ENCODE data around the gene GALNTL6.

The GALNTL6 gene

GRCh38 chr4:172851534-172851933, 1038.3 kb downstream of the GALNTL6 start:
- H3K27ac ChIP-seq (replicated peaks) = no peak overlapping the region
- DNase-seq (ENCODE audit: low read depth in 1 of 2, low spot score in 1 of 2) = no peak

GRCh38 chr4:172857026-172857425, 1043.8 kb downstream of the GALNTL6 start:
- TF ChIP-seq SPI1 (IDR thresholded peaks at IDR 0.05; ENCODE audit: borderline replicate concordance, low read depth) (no peak), GABPA (IDR thresholded peaks at IDR 0.05; ENCODE audit: low read depth) (no peak), REST (IDR thresholded peaks at IDR 0.05; ENCODE audit: insufficient replicate concordance, low read depth) (no peak), CTCF (IDR thresholded peaks at IDR 0.05; ENCODE audit: insufficient read depth, low read length) (no peak), POLR2AphosphoS5 (IDR thresholded peaks at IDR 0.05; ENCODE audit: low read depth) (no peak)
- no peak overlapping the region for H3K4me3 ChIP-seq (replicated peaks; ENCODE audit: insufficient read depth, low read length)
- DNase-seq (ENCODE audit: low read depth in 1 of 2, low spot score in 1 of 2) = no peak
- no peak overlapping the region for H3K27ac ChIP-seq (replicated peaks)
- H3K27me3 ChIP-seq (ENCODE audit: insufficient read depth, poor library complexity, severe bottlenecking) = no peaks in the 10 kb centered on the region

More at GRCh38 chr4:172851534-172851933, 1038.3 kb downstream of the GALNTL6 start:
- TF ChIP-seq POLR2AphosphoS5 (IDR thresholded peaks at IDR 0.05; ENCODE audit: low read depth) (no peak), GABPA (IDR thresholded peaks at IDR 0.05; ENCODE audit: low read depth) (no peak), SPI1 (IDR thresholded peaks at IDR 0.05; ENCODE audit: borderline replicate concordance, low read depth) (no peak), REST (IDR thresholded peaks at IDR 0.05; ENCODE audit: insufficient replicate concordance, low read depth) (no peak), CTCF (IDR thresholded peaks at IDR 0.05; ENCODE audit: insufficient read depth, low read length) (no peak)
- H3K4me3 ChIP-seq (replicated peaks; ENCODE audit: insufficient read depth, low read length) = no peak overlapping the region
- no peaks in the 10 kb centered on the region for H3K27me3 ChIP-seq (ENCODE audit: insufficient read depth, poor library complexity, severe bottlenecking)

GRCh38 chr4:172858731-172859230, 1045.6 kb downstream of the GALNTL6 start:
- DNase-seq (ENCODE audit: low read depth in 1 of 2, low spot score in 1 of 2) = no peak

More at GRCh38 chr4:172858731-172859230, 1045.6 kb downstream of the GALNTL6 start:
- no peak overlapping the region for H3K27ac ChIP-seq (replicated peaks)
- TF ChIP-seq GABPA (IDR thresholded peaks at IDR 0.05; ENCODE audit: low read depth) = no peak
- TF ChIP-seq POLR2AphosphoS5 (IDR thresholded peaks at IDR 0.05; ENCODE audit: low read depth) = no peak
- TF ChIP-seq CTCF (IDR thresholded peaks at IDR 0.05; ENCODE audit: insufficient read depth, low read length) = no peak
- TF ChIP-seq REST (IDR thresholded peaks at IDR 0.05; ENCODE audit: insufficient replicate concordance, low read depth) = no peak
- TF ChIP-seq SPI1 (IDR thresholded peaks at IDR 0.05; ENCODE audit: borderline replicate concordance, low read depth) = no peak
- no peaks in the 10 kb centered on the region for H3K27me3 ChIP-seq (ENCODE audit: insufficient read depth, poor library complexity, severe bottlenecking)
- H3K4me3 ChIP-seq (replicated peaks; ENCODE audit: insufficient read depth, low read length) = no peak overlapping the region

All from HL-60 (cell line).